A549 treated with Hydrocortisone at 1 μM for 4 hours (cell line): ENCODE data around the gene F8. TPM values are rescaled to one million over a fixed set of nuclear protein-coding genes. Genes with fewer than 3 reads are reported as not detected.

Source experiments
- total RNA-seq: library from RNA; stranded (reverse); fragments of 200-300 nt; extraction: Qiagen RNA extraction; gene quantifications from 5 replicates; pipeline ENCODE4 v1.2.3, GENCODE V29; 2022

F8 gene
- total RNA-seq: 3.6 to 4.8 TPM (median 4.5 TPM) in 5 replicates

DNA sequence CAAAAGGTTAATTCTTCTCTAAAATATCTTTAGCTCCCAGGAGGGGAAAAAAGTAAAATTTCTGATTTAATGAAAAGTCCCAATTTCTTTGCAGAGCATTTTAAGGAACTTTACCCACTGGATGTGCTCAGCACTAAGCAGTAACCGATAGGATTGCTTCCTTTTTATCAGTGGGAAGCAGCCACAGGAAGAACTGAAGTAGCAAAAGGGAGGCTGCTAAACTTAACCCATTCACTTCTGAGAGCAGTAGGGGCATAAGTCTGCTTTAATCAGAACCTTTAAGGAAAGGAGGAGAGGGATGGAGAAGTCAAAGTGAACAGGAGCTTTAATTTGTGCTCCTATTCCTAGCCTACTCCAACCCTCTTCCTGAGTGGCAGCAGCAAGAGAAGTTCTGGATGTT is at the start of gene F8:
Gene F8 (minus strand): TSS at position 139 of the 400 bp plus-strand sequence. CDS start 171 bp downstream, outside the sequence.

DNA sequence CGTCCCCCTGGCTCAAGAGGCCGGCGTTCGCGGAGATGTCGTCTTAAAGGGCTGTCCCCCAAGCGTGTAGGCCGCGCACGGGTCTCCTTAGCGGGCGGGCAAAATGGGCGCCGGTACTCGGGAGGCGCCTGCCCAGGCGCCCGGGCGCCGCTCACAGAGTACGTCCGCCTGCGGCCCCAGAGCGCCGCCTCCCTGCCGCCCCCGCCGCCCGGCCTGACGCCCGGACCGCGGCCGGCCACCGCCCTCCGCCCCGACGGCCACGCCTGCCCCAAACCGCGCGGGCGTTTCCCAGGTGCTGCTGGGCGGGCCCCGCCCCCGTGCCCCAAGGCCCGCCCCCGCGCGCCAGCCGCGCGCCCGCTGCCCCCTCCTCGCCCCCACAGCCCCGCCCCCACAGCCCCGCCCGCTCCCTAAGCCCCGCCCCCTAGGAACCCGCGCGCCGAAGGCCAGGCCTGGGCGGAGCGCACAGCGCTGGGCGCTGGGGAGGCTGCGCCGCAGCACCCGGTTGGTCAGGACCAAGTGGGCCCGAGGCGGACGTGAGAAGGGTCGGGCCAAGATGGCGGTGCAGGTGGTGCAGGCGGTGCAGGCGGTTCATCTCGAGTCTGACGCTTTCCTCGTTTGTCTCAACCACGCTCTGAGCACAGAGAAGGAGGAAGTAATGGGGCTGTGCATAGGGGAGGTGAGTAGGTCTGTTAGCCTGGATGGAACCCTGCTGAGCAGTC is 48.6 kb upstream of the F8 start, which contains the start of the genes BRCC3, CMC4 and MTCP1:
Gene BRCC3 (plus strand): TSS at position 534 of the 719 bp plus-strand sequence. CDS start 20 bp downstream, at position 554.
Gene CMC4 (minus strand): TSS at position 162 of the 719 bp plus-strand sequence. CDS start 7,113 bp downstream, outside the sequence.
Gene MTCP1 (minus strand): TSS at position 162 of the 719 bp plus-strand sequence. CDS start 5,126 bp downstream, outside the sequence.

DNA sequence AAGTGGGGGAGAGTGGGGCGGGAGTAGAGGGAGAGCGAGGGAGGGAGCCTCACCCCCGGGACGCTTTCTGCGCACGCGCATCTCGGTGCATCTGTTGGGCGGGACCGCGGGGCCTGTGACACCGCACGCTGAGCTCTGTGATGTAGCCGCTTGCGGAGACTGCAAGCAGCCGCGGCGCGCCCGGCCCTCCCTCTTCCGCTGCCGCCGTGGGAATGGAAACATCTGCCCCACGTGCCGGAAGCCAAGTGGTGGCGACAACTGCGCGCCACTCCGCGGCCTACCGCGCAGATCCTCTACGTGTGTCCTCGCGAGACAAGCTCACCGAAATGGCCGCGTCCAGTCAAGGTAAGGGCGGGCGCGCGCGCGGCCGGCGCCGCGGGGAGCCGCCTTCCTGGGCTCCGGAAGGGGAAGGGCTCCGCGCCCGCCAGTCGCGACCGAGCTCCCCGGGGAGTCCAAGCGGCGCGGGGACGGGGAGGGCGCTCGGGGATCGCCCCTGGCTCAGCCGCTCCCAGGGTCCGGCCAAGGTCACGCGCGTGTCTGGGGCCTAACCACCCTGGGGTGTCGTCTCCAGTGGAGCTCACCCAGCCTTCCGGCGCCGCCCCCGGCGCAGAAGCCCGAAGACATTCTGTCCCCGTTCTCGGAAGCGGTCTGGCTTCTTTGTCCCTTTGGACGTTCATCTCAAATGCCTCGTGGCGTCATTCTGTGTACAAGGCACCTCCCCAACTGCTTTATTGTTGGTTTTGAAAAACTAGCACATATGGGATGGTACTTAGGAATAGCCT is 4.4 kb upstream of the F8 start, which contains the start of gene FUNDC2:
Gene FUNDC2 (plus strand): TSS at position 118 of the 782 bp plus-strand sequence. CDS start 95 bp downstream, at position 213.

DNA sequence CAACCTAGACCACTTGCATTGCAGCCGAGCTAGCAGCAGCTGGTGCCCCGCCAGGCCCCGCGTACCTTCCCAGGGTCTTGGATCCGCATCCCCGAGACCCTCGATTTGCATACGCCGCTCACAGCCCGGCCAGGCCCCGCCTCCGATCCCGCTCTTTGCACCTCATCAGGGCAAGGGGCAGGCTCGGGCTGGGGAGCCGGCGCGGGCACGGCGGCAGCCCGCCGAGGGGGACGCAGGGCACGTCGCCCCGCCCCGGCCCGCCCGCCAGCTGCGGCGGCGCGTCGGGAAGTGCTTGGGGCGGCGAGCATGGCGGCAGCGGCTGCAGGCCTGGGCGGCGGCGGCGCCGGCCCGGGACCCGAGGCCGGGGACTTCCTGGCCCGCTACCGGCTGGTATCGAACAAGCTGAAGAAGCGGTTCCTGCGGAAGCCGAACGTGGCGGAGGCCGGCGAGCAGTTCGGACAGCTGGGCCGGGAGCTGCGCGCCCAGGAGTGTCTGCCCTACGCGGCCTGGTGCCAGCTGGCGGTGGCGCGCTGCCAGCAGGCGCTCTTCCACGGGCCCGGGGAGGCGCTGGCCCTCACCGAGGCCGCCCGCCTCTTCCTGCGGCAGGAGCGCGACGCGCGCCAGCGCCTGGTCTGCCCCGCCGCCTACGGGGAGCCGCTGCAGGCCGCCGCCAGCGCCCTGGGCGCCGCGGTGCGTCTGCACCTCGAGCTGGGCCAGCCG is 136.3 kb downstream of the F8 start, which contains the start of gene F8A1:
Gene F8A1 (plus strand): TSS at position 287 of the 720 bp plus-strand sequence. CDS start 20 bp downstream, at position 307.

DNA sequence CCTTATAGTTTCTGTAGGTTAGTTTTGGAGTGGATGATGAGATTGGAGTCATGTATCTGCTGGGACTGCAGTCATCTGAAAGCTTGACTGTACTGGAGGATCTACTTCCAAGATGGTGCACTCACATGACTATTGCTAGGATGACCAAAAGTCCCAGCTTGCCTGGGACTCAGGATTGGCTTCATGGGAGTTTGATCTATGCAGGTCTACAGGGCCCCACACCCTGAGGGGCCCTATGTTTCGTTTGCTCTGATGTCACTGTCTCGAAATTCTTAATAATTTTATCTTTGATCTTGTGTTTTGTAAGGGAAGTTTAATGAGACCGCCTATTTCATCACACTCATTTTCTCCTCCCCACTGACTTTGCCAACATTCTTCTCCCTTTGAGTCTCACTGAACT is 188.0 kb downstream of the F8 start, which contains the start of gene SMIM9:
Gene SMIM9 (minus strand): TSS at position 101 of the 400 bp plus-strand sequence. CDS start 3,806 bp downstream, outside the sequence.

DNA sequence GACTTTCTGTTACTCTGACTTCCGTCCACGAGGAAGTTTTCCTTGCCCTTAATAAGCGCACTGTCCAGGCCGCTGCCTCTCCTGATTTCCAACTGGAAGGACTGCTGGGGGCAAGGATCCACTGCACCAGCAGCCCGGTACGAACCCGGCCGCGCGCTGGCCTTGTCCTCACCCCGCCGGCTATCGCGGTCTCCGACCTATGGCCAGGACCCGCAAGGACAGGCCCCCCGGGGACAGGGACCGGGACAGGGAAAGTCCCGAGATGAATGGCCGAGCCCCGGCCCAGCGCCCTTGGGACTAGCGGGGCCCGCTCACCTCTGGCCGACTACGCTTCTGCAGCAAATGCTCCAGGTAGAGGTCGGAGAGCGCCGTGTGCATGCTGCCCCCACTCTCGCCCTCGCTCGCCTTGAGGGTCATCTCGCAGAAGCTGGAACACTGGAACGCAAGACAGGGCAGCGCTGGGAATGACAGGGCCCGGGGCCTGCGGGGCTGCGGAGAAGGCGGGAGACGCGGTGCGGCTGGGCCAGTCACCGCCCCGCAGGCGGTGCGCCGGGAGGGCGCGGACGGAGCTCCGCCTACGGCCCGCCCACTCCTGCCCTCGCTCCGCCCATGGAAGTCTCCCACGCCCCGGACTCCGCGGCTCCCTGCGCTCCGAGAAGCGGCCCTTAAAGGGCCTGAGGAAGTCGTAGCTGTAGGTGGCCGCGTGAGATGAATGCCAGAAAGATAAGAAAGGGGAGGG is 217.4 kb downstream of the F8 start, which contains the start of gene MPP1:
Gene MPP1 (minus strand): TSS at position 529 of the 739 bp plus-strand sequence. CDS start 112 bp downstream, at position 417.

Other genes starting within 250 kb of the F8 start
- 16.0 to 18.7 TPM (median 17.0 TPM) in 5 replicates for gene MPP1, start 217.2 kb downstream of the F8 start, total RNA-seq
- not detected in 5 replicates for gene SMIM9, start 188.1 kb downstream of the F8 start, total RNA-seq
- gene F8A1, start 136.4 kb downstream of the F8 start, total RNA-seq: 58.8 to 96.9 TPM (median 89.7 TPM) in 5 replicates
- 94.5 to 121 TPM (median 117 TPM) in 5 replicates for gene FUNDC2, start 4.1 kb upstream of the F8 start, total RNA-seq
- gene CMC4, start 48.4 kb upstream of the F8 start, total RNA-seq: 14.1 to 18.3 TPM (median 16.6 TPM) in 5 replicates
- 13.0 to 23.3 TPM (median 20.8 TPM) in 5 replicates for gene MTCP1, start 48.4 kb upstream of the F8 start, total RNA-seq
- gene BRCC3, start 48.8 kb upstream of the F8 start, total RNA-seq: 23.9 to 31.6 TPM (median 26.7 TPM) in 5 replicates
- 47.0 to 62.0 TPM (median 51.5 TPM) in 5 replicates for gene VBP1, start 193.7 kb upstream of the F8 start, total RNA-seq
- 0.65 to 0.93 TPM (median 0.73 TPM) in 5 replicates for gene RAB39B, start 241.8 kb upstream of the F8 start, total RNA-seq